HG03039 (cell line): ENCODE data around the gene CAVIN1.
"Not testable (repeated sequence)": the region's sequence is repeated elsewhere in the genome, so short reads cannot be mapped to it uniquely, and the experiment has no call there.

Experiments used
- ATAC-seq: cut with Tn5 transposase; IDR thresholded peaks from one replicate; pipeline ENCODE4 v1.9.1; 2021; ENCODE audit warnings: mild to moderate bottlenecking, moderate library complexity; ENCODE audit not compliant: unreplicated experiment

The CAVIN1 gene

DNA sequence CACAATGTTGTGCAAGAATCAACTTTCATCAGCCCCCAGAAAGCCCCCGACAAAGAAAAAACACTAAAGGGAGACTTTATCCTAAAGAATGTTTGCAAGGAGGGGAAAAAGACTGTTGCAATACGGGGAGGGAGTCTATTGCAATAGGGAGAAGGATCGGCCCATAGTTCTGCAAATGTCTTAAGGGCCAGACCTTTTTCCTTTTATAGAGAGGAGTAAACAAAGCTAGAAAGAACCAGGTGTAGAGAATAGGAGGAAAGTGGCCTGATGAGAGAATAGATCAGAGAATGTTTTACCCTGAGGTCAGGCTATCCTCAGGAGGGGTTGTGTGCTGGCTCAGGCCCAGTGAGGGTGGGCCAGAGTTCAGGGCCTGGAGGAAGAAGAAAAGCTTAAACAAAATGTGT, 8.7 kb upstream of the CAVIN1 start:
- no peak for ATAC-seq

DNA sequence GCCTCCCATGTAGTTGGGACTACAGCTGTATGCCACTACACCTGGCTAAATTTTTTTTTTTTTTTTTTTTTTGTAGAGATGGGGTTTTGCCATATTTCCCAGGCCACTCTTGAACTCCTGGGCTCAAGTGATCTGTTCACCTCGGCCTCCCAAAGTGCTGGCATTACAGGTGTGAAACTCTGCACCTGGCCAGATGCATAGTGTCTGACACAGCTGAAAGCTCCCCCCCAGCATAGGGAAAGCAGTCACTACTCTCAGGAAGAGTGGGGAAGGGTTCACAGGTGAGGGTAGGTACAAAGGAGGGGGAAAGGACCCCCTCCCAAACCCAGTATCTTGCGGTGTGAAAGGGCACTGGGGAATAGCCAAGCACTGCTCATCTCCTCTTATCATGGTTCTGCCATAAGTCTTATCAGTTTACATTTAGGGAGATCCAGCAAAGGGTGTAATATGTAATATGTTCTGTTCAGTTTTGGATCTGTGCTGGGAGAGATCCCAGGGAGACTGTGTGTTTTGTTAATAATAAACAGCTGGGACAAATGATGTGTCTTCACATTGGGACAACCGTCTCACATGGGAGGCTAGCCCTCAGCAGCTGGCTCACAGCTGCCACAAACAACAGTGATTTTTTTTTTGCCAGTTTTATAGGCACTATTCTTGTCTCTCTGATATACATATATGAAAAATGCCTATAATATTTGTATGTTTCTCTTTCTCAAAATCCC, 6.8 kb upstream of the CAVIN1 start:
- no peak for ATAC-seq

DNA sequence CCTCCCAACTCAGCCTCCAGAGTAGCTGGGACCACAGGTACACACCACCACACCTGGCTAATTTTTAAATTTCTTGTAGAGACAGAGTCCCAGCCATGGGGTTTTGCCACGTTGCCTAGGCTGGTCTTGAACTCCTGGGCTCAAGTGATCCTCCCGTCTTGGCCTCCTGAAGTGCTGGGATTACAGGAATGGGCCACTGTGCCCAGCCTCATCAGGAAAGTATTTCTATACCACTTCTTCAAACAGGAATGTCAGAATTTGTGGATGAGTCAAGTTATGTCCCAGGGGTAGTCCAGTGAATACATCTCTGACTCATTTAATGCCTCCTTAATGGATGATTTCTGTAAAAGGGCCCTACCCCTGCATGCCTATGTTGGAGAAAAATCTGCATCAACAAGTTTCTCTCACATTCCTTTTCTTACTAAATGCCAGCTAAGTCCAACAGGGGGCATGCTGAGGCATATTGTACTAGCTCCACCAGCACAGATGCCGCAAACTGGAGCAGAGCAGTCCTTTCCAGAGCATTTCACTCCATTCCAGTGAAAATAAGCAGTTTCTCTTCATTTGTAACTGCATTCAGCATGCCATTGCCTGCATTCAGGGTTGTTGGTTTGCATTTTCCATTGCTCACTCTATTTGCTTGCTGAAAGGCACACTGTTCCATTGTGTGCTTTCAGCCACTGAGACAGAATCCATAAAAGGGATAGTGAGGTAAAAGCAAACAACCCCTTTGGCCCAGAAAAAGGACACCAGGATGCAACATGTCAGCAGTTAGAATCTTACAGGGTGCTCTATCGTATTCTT, 5.3 kb upstream of the CAVIN1 start:
- no peak for ATAC-seq

- no peak for ATAC-seq
Measured at GRCh38 chr17:42424991-42425610, 2.0 kb upstream of the CAVIN1 start.

GRCh38 chr17:42423766-42424165, 710 bp upstream of the CAVIN1 start:
- no peak for ATAC-seq

GRCh38 chr17:42422412-42422957, 571 bp downstream of the CAVIN1 start:
- no peak for ATAC-seq

DNA sequence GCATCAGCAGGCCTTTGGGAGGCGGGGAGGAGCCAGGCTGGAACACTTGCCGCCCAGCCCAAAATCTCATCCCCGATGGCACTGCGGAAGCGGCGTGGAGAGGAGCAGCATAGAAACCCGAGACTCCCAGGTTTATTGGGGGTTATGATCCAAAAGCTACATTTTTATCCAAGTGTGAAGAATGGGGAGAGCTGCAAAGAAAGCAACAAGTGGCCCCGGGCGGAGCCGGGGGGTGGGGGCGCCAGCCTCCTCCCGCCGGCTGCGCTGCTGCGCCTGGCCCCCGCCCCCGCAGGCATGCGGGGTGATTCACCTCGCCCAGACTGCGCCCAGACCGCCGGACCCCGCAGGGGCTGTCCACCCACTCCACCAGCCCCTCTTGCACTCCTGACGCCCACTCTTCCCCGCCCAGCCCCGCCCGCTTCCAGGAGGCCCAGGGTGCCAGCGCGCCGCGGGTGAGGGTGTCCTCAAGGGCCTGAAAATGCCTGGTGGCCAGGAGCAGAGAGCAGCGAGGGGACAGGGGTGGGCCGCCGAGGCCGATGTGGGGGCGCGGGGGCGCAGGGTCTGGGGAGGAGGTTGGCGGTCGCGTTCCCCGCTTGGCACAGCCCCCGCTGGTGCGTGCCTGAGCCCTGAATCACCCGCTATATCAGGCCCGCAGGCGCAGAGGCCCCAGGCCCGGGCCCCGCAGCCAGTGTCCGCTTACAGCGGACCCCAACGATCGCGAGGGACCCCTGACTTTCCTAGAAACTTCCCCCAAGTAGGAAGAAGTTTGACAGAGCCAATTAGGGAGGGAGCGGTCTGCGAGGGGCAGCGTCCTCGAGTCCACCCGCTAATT, 1.3 kb downstream of the CAVIN1 start:
- ATAC-seq, result no peak

- no peak for ATAC-seq
Measured at GRCh38 chr17:42421136-42421506, 1.9 kb downstream of the CAVIN1 start.

- ATAC-seq, result not testable (repeated sequence)
Measured at GRCh38 chr17:42417981-42418380, 5.1 kb downstream of the CAVIN1 start.

GRCh38 chr17:42414704-42415409, 8.2 kb downstream of the CAVIN1 start:
- no peak for ATAC-seq

DNA sequence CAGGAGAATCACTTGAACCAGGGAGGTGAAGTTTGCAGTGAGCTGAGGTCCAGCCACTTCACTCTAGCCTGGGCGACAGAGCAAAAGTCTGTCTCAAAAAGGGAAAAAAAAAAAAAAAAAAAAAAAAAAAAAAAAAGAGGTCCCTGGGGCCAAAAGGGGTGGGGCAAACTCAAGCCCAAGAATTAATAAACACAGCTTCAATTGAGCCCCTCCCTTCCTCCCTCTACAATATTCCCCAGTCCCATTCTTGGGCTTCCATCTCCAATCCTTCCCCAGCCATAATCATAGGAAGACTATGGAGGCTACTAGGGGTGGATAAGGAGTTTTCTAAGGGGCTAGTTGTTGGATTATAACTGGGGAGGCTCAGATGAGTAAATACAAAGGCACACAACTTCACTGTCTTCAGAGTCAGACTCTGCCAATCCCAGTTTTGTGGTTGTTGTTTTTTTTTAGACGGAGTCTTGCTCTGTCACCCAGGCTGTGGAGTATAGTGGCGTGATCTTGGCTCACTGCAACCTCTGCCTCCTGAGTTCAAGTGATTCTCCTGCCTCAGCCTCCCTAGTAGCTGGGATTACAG, 9.5 kb downstream of the CAVIN1 start:
- ATAC-seq, result no peak

DNA sequence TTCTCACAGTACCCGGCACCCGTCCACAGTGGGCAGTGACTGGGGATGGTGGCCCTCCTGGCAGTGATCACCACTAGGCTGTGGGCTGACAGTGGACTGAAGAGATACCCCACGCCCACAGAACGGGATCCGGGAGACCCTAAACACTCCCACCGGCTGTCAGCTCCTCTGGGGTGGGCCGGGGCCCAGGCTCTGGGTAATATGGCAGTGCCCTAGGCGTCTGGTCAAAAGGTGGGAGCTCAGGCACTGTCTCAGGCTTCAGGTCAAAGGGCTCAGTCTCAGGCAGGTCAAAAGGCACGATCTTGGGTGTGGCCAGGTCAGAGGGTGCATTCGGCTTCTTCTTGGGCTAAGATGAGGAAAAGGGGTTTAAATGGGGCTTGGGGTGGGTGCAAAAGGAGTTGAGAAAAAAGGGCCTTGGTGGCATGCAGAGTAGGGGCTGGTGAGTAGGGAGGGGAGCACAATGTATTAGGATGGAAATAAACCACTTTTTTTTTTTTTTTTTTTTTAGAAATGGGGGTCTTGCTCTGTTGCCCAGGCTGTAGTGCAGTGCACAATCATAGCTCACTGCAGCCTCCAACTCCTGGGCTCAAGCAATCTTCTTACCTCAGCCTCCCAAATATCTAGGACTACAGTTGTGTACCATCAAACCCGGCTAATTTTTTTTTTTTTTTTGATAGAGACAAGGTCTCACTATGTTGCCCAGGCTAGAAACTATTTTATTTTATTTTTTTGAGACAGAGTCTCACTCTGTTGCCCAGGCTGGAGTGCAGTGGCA, 11.0 kb downstream of the CAVIN1 start:
- ATAC-seq, result no peak

DNA sequence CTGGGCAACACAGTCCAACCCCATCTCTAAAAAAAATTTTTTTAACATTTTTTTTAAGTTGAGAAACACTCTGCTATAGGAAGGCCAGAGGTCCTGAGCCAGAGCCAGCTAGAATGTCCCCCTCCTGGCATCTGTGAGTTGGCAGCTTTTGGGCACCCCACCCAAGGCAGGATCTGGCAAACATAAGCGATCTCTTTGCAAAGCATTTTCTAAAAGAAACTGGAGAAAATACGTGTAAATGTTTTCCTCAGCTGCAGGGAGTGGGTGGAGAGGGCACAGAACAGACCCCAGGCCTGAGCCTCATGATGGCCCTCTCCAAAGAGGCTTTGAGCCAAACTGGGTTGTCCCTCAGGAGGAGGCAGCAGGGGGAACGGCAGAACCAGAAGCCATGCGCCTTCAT, 11.7 kb downstream of the CAVIN1 start:
- ATAC-seq, result no peak

DNA sequence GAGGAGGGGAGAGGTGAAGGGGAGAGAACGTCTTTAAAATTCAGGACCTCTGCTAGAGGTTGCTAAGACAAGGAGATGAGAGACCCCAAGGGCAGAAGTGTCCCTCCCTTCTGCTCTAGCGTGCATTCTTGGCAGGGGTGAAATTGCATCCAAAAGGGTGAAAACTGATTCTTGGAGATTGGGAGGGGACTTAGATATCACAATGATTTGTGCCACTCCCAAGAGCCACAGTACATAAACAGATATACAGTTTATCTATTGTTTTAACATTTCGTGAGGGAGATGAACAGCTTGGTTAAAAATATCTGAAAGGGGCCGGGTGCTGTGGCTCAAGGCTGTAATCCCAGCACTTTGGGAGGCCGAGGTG, 12.8 kb downstream of the CAVIN1 start:
- ATAC-seq, result no peak

- ATAC-seq, result no peak
Measured at GRCh38 chr17:42409523-42410318, 13.3 kb downstream of the CAVIN1 start.

DNA sequence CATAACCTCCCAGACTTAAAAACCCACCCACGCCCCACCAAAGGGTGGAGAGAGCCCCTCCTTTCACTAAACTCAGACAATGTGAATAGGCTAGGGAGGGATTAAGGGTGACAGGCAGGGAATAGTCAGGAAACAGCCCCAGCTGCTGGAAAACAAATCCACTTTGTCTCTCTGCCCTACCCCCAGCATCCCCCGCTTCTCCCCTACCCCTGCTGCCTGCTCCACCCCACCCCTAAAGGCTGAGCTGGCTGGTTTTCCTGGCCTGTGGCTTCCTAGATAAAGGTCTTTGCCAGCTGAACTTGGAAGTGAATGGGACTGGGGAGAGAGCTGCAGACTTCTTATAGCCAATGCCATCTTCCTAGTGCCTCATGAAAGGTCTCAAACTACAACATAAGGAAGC, 15.0 kb downstream of the CAVIN1 start:
- no peak for ATAC-seq

DNA sequence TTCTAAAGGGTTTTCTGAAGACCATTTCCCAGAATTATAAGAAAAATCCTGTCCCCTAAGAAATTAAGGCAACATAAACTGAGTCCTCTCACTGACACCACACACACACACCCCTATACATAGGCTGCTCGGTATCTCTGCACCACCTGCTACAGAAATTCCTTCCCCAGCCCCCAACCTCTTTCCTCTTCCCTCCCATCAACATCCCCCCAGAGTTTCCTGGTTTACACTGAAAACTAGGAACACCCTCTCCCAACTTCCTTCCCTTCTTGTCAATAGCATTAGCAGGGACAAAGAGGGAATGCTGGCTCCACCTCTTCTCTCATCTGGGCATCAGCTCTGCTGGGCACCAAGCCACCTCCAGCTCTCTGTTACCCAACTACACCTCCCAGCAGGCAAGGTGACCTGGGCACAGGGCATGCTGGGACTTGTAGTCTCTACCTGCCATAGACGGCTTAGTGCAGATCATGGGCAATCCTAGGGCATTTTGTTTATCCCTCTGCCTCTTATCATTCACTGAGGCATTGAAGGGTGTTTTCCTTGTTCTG, 15.7 kb downstream of the CAVIN1 start:
- ATAC-seq, result no peak
